CD4-positive, alpha-beta T cell treated with Interleukin-15 for 4 hours (primary cell): Measurements from ENCODE around the gene CDK11B.

Source experiments
- DNase-seq: peaks from one replicate; pipeline ENCODE4 v3.0.0-alpha.2; 2020; ENCODE audit warnings: low spot score

Gene CDK11B

GRCh38 chr1:1627261-1627828 lies 31.5 kb downstream of the CDK11B start:
- no peak for DNase-seq

- no peak for DNase-seq
Measured at GRCh38 chr1:1626207-1627141, 32.3 kb downstream of the CDK11B start.

DNA sequence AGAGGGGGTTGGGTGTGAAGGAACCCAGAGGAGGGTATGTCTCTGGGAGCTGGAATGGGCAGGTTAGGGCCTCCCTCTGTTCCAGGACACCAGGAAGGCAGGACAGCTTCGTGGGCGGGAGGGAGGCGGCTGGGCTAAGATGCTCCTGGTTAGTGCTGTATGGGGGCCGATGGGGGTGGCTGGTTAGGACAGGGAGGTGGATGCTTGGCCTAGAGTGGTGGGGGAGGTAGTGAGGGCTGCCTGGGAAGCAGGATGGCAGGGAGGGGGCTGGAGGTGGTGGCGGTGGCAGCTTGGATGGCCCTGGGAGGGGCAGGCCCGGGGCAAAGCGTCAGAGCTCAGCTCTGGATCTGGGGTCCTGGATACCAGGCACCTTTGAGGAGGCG lies 33.0 kb downstream of the CDK11B start:
- no peak for DNase-seq

DNA sequence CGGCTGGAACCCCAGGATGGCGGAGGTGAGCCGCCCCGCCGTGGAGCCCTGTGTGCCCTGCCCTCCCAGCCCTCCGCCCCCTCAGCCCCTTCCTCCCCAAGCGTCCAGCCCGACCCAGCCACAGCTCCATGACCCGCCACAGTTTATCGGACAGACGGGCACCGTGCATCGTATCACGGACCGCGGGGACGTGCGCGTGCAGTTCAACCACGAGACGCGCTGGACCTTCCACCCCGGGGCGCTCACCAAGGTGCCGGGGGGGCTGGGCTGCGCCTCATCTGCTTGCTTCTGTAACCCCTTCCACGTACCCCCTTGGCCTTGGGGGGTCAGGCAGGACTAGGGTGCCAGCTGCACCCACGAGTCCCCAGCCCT lies 33.4 kb downstream of the CDK11B start:
- DNase-seq, result no peak

DNA sequence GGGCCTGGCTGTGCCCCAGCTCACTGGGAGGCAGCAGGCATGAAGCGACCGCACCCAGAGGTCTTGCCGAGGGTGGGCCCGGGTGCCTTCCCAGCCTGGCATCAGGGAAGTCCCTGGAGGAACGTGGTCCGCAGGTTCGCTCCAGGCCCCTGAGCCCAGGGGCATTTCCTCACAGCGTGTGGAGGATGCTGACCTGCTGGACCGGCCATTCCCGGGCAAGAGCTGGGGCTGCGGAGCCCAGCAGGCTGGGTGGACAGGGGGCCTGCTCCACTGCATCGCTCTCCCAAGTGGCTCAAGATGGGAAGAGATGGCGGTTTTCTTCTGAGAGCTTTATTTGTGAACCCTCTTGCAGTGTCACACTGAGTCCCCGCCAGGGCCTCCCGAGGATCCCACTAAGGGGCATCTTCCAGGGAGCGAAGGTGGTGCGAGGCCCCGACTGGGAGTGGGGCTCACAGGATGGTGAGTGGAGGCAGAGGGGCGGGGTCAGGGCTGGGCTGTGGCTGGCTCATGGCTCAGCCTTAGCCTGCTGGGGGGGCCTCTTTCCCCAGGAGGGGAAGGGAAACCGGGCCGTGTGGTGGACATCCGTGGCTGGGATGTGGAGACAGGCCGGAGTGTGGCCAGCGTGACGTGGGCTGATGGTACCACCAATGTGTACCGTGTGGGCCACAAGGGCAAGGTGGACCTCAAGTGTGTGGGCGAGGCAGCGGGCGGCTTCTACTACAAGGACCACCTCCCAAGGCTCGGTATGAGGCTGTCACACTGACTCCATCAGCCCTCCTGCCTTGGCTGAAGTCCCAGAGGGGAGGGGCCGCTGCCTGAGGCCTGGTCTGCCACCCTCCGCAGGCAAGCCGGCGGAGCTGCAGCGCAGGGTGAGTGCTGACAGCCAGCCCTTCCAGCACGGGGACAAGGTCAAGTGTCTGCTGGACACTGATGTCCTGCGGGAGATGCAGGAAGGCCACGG lies 34.1 kb downstream of the CDK11B start:
- DNase-seq, result no peak

DNA sequence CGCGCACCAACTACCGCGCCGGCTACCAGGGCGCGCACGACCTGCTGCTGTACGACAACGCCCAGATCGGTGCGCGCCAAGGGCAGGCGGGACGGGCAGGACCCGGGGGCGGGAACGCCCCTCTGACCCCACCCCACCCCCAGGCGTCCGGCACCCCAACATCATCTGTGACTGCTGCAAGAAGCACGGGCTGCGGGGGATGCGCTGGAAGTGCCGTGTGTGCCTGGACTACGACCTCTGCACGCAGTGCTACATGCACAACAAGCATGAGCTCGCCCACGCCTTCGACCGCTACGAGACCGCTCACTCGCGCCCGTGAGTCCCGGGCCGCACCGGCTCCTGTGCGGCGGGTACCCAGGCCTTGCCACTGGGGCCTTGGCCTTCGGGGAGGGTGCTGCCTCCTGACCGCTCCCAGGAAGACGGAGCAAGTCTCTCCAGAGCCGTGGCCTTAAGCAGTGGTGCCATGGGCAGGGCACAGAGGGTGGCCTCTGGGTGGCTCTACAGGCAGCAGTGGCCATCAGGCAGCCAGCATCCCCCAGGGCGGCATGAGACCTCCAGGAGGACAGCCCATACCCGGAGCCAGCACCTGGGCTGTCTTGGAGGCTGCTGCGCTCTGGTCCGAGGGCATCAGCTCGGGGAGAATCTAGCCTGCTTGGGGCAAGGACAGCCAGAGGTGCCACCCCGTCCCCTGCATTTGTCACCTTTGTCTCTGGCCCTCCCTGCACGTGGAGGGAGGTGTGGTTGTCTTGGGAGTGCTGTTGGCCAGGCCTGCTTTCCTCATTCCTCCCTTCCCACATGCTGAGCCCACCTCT lies 35.0 kb downstream of the CDK11B start:
- no peak for DNase-seq

GRCh38 chr1:1623181-1623630 lies 35.6 kb downstream of the CDK11B start:
- DNase-seq, result no peak

DNA sequence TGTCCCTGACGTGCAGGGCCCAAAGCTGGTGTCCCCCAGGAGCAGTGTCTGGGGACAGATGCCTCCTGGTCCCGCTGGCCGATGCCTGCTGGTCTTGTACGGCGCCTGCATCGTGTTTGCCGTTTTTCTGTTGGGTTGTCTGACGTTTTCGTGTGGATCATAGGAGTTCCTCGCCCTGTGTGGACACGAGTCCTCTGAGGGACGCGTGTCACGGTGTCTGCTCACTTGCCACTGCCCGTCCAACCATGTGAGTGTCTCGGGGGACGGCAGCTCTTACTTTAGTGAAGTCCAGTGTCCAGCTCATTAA lies 36.1 kb downstream of the CDK11B start:
- no peak for DNase-seq

- DNase-seq, result no peak
Measured at GRCh38 chr1:1622010-1622787, 36.6 kb downstream of the CDK11B start.

- DNase-seq, result no peak
Measured at GRCh38 chr1:1621173-1622009, 37.4 kb downstream of the CDK11B start.

DNA sequence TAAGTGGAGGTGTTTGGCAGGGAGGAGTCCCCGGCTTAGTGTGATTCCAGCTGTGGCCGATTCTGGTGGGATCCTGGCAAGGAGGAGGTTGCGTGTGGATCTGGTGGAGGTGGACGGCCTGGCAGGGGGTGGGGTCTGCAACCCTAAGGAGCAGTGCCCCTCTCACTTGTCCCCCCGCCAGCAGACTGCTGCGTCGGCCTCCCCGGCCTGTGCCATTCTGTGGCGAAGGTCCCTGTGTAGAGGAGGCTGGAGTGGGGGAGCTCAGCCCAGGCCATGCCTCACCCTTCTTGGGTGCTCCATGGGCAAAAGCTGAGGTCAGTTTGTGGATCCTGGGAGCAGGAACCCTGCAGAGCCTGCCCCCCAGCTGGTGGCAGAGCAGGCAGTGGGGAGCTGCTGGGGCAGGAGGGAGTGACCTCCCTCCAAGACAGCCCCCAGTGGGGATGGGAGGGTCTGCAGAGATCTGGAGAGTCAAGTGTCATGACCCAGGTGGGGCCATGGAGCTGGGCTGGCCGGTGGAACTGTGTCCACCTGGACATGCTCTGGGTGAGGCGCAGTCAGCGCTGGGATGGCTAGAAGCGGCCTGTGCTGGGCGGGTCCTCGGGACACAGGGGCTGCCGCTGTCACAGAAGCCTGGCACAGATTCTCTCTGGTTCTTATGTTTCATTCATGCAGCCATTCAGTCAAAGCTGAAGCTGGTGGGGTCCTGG lies 38.2 kb downstream of the CDK11B start:
- no peak for DNase-seq

DNA sequence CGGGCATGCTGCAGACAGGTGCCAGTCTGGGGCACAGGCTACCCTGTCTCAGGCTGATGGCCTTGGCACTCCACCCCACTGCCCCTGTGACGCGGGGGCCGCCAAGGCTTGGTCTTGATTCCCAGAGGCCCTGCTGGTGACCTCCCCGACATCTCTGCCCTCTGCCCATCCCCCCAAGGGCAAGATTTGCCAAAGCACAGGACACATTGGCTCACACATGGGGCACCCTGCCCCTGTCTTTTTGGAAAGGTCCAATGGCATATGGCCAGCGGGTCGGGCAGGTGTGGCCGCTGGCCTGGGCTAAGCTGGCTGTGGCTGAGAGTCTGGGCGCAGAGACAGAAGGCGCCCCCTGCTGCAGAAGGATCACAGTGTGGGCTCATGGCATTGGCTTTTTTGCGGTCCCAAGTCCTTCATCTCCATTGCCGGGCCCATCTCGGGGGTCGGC lies 38.9 kb downstream of the CDK11B start:
- DNase-seq, result no peak

DNA sequence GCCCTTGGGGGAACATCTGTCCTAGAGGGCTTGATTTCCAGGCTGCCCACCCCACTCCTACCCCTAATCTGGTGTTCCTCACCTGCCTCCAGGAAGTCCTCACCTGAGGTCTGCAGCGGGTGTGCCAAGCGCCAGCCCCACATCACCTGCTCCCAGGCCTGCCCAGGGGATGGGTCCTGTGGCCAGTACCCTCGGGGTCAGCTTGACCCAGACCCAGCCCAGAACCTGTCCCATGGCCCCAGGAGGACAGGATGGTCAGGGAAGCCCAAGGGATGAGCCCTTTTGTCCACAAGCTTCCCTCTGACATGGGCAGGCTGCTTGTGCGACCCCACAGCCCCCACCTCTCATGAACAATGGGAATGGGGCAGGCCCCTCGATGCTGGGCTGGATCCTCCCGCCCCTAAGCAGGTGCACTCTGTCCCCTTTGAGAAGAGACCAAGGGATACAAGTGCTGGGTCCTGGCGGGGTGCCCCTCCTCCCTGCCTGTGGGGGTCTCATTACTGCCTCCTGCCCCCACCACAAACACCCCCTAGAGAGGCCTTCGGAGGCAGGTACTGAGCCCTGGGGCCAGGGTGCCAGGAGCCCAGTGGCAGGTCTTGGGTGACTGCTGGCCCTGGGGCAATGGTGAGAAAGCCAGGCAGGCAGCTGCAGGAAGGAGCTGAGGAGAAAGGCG lies 40.3 kb downstream of the CDK11B start:
- no peak for DNase-seq

DNA sequence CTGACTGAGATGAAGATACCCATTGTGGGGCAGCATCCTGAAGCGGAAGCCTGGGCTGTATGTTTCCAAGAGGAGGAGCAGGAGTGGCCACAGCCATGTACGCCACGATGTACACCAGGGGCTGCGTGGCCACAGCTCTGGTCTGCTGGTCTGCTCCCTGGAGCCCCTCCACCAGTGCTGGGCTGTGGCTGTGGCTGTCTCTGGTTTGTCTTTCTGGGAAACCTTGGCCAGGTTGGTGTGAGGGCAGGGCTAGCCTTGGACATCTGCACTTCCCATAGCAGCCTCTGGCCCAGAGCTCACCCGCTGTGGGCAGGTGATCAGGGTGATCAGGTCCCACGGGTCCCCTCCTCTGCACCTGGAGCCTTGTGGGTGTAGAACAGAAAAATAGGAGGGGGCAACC lies 40.9 kb downstream of the CDK11B start:
- no peak for DNase-seq

GRCh38 chr1:1617516-1617915 lies 41.3 kb downstream of the CDK11B start:
- no peak for DNase-seq

DNA sequence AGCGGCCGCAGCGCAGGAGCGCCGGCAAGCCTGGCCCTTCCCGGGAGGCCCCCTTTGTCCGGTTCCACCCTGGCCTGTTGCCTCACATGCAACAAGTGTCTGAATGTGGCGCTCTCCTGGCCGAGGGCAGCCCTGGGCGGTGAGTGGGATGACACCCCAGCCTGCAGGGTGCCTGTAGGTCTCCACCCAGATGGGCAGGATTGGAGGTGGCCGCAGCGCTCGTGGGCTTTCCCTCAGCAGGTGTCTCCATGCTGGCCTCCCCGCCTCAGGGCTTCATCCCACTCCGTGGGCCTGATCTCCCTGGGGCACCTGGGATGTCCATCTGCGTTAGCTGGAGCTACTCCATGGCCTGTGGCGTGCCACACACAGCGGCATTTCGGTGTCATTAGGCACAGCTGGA lies 42.0 kb downstream of the CDK11B start:
- no peak for DNase-seq

- DNase-seq, result no peak
Measured at GRCh38 chr1:1616045-1616790, 42.6 kb downstream of the CDK11B start.
